Inflammatory macrophage (primary cell): ENCODE results near the gene CDH18.

Experiments
- DNase-seq, 2 donors: peaks; one replicate each; pipeline ENCODE4 v3.0.0-alpha.2; 2020 to 2022

Gene CDH18

GRCh38 chr5:19928562-19929421 lies 59.2 kb downstream of the CDH18 start:
- peak in 1 of 2 donors; percentile 11 for DNase-seq

DNA sequence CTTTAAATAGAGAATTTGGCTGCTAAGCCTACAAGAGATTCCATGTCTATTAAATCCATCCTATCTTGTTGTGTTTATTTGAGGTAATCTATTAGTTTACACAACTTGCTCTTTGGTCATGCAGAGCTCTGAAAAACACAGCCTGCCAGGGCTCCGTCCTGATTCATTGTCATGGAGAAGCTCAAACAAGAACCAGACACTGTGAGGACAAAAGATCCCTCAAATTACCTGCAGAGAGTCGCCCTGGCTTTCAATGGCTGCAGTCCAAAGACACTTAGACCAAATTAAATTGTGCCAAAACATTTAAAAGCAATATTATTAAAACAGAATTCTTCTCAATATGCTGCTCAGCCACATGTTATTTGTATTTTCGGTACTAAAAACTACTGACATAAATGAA lies 60.1 kb downstream of the CDH18 start:
- no peak for DNase-seq

GRCh38 chr5:19927170-19927569 lies 60.8 kb downstream of the CDH18 start:
- DNase-seq = no peak

DNA sequence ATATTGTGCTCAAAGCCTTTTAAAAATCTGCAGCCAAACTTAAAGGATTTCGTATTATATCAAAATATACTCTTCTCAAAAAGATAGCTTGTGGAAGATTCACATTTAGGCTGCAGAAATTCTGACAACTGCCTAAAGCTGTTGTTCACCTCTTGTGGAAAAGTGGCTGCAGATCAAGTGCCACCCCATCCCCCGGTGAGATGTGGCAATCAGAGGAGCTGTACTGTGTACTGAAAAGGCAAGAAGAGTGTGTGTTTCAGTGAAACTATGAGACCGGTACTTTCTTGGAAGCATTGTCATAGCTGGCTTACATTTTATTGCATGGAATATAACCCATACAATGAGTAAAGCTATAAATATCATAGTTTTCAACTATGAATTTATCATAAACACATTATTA lies 64.3 kb downstream of the CDH18 start:
- no peak for DNase-seq

DNA sequence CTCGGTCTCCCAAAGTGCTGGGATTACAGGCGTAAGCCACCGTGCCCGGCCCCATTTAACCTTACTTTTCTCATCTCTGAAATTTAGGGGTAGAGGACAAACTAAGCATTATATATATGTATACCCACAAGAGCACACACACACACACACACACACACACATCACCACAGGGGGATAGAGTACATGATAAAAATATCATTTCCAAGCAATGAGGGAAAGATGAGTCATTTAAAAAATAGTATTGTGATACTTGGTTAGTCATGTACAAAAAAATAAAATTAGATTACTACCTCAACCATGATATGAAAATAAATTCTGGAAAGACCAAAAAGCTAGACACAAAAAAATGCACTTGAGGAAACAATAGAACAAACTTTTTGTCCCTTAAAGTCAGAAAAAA lies 67.2 kb downstream of the CDH18 start:
- no peak for DNase-seq

DNA sequence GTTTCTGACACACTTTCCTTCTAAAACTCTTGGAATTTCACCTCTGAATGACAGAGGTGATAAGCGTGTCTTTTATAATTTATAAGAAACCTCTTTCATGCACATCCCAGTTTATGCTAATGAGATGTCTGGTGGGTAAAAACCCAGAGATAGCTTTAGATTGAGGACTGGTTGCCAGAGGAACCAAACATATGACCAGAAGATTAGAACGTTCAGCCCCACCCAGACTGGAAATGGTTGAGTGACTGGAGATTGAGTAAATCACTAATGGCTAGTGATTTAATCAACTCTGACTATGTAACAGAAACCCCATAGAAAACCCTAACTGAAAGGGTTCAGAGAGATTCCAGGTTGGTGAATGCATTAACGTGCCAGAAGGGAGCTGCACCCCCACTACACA lies 69.2 kb downstream of the CDH18 start:
- DNase-seq = no peak

DNA sequence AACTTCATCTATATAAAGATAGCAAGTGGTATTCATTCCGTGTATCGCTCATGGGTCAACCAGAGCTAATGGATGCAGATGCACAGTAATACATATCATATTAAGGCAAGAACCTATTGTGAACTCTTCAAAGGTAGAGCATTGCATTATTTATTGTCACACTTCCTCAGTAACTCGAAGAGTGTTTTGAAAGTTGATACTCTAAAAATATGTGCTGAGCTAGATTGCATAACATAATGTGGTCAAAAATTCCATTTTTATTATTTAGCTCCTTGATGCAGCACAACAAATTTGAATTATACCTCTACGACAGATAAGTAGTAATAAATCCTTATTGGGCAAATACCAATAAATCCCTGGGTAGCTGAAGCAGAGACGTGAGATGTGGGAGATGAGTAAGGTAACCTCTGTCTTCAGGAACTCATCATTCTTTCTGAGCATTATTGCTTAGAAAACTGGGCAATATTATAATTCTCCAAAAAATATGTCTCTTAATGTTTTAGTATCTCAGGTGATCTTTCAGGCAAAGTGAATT lies 70.3 kb downstream of the CDH18 start:
- DNase-seq = no peak

DNA sequence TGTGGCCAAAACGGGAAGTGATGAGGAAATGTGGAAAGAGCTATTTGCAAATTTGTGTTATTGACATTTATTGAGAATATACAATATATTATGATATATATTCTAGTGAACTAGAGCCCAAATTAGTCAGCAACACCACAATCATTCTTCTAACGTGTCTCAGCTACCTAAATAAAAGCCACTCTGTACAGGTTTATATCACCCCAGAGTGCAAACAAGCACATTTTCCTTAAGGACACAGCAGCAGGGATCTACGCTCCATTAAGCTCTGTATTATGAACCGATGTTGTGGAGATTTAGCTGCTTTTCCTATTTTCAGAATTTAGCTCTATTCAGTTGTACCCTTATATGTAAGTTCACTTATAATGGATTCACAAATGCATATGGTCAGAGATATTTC lies 77.9 kb downstream of the CDH18 start:
- no peak for DNase-seq

DNA sequence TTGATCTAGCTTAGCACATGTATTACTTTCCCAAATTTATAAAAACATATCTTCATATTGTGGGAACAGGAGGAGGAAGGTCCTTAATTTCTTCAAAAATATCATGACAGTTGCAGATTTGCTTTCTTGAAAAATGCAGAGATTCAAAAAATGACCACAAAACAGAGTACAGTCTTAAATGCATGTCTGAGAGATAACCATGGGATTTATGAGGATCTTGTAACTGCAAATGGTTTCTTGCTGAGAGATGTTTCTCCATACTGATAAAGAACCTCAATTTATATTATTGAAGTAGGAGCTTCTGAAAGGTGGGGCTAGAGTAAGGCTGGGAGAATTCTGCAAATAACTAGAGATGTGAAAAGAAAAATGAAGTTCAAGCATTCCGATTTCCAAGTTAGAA lies 83.2 kb downstream of the CDH18 start:
- DNase-seq = no peak

DNA sequence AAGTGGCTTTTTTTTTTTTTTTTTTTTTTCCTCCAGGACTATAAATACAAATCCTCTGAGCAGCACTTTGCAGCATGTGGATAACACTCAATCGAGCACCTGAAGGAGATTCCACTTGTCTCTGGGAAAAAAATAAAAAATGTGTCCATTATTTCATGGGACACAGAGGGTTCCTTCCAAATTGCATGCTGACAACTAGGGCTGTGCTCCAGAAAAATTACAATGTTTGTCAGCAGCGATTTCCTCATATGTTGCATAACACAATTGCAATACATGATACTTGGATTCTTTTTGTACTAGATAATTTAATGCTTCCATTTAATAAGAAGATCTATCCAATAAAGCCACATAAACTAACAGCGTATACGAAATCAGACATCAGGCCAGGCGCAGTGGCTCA lies 84.4 kb downstream of the CDH18 start:
- no peak for DNase-seq

- DNase-seq = no peak
These were observed 85.6 kb downstream of the CDH18 start for GRCh38 chr5:19902316-19902934.

GRCh38 chr5:19900269-19900668 lies 87.7 kb downstream of the CDH18 start:
- DNase-seq = no peak

DNA sequence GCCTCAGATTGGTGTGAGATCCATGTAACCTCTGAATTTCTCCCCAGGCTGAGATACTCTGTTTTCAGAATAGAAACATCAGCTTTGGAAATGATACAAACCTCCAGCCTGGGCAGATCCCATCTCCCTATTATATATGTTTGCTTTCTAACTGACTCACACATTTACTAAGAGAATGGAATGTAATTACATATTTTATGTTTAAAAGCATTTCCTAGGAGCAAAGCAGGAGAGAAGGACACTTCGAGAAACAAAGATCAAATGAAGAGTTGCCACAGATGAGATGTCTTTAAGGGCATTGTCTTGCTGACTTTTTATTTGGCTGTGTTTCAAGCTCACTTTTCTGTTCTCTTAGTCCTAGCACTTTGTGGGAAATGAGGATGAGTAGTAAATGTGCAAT lies 96.3 kb downstream of the CDH18 start:
- DNase-seq = no peak

DNA sequence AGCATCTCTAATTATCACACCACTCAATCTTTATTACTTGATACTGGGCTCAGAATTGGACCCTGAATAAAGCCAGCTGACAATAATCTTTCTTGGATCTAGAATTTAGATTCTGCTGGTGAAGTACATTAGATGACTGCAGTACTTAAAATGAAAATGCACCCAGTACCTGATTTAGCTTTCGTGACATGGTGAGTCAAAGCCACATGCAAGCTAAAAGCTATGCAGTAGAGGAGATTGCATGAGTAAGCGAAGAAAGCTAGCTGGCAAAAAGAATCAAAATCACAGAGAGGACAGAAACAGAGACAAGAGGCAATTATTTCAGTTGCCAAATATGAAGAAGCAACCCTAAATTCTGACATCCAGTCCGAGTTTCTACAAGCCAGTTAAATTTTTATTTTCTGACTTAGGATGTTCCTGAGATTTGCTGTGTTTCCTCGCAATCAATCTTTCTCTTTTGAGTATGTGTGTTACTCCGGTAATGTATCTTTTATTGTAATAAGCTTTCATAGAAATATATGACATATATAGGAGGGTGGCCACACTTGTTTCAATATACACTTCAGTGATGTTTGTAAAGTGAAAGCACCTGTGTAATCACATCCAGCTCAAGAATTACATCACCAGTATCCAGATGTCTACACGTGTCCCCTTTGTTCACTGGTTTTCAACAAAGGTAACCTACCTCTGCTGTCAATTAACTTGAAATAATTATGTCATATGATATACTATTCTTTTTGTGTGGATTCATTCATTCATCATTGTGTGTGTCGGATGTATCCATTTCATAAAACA lies 101.7 kb downstream of the CDH18 start:
- no peak for DNase-seq

GRCh38 chr5:19885040-19885824 lies 102.8 kb downstream of the CDH18 start:
- no peak for DNase-seq

DNA sequence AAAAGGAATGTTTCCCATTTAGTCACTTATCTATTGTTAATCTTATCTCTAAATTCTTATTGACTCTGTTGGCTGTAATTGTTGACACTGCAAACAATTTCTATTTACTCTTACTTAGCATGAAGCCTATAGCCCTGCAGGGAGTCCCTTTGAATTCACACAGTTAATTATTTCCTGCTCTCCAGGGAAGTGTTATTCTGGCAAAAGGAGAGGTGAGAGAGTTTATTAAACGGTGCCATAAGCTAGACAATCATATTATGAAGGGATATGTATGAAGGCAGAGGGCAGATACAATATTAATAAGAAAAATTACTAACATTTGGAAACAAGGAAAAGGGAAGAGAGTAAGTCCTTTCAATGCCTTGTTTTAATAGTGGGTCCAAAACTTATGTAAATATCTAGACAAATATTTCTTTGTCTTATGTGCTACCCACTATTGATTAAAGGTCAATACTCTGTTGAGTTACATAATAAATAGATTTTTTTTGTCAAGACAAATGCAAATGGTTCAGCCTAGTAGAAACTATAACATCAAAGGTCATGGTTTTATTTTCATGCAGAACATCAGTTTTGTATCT lies 107.1 kb downstream of the CDH18 start:
- DNase-seq = no peak

GRCh38 chr5:19880458-19880857 lies 107.5 kb downstream of the CDH18 start:
- no peak for DNase-seq

DNA sequence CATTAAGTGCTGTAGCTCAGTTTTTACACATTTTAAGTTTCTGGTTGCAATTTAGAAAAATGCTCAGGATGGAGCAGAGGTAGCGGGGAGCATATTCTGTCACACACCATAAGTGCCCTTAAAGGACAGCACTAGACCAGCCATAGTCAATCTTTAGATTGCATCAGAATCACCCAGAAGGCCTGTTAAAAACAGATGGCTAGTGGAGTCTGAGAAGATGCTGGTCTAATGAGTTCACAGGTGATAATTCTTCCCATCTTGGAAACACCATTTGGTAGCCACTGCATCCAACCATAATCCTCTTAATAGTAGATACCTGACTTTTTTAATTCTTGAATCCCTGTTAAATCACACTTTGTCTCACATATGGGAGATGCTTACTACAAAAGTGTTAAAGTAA lies 113.2 kb downstream of the CDH18 start:
- DNase-seq = no peak

GRCh38 chr5:19866090-19866450 lies 121.9 kb downstream of the CDH18 start:
- DNase-seq = no peak

DNA sequence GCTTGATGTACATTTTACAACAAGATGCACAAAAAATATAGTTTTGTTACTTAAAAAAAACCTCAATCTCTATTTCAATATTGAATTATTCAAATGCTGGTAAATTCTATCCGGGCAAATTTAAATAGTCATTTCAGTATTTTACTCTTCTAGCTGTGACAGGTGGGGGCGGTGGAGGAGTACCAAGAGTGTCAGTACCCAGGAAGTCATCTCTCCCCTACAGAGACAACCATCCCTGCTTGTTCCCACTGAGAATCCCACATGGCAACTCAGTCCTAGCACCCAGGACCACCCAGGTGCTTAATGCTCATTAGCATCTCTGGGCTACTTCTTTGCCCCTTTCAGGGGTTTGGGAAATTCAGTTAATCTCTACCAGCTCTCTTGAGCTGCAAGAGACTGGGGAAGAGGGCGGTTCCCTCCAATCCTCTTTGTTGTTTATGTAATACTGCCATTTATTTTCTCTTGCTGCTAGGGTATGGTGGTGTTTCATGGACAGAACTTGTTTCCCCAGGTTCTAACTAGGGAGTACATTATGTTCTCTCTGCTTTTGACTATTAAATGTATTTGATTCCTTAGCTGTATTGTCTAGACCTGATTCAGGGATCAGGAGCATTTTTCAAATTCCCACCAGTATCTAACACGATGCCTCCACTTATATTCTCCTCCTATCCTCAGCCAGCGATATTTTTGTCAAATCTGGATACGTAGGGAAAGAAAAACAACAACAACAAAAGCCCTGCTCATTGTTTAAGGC lies 122.5 kb downstream of the CDH18 start:
- no peak for DNase-seq

- no peak for DNase-seq
These were observed 125.3 kb downstream of the CDH18 start for GRCh38 chr5:19862711-19863110.
